GM12874 (cell line): ENCODE measurements around the gene RFNG.

Source experiments
- CTCF ChIP-seq: IDR thresholded peaks from 2 replicates; pipeline ENCODE4 v1.5.1; 2011; ENCODE audit warnings: low read depth, mild to moderate bottlenecking, control low read depth, low read length, moderate library complexity; ENCODE audit not compliant: insufficient read depth

The RFNG gene

GRCh38 chr17:82007495-82008257, 43.9 kb downstream of the RFNG start:
- TF ChIP-seq CTCF = no peak

GRCh38 chr17:82007228-82007494, 44.5 kb downstream of the RFNG start:
- no peak for TF ChIP-seq CTCF

- no peak for TF ChIP-seq CTCF
Observed at GRCh38 chr17:82006468-82007227, 45.0 kb downstream of the RFNG start.

GRCh38 chr17:82005701-82006348, 45.8 kb downstream of the RFNG start:
- no peak for TF ChIP-seq CTCF

DNA sequence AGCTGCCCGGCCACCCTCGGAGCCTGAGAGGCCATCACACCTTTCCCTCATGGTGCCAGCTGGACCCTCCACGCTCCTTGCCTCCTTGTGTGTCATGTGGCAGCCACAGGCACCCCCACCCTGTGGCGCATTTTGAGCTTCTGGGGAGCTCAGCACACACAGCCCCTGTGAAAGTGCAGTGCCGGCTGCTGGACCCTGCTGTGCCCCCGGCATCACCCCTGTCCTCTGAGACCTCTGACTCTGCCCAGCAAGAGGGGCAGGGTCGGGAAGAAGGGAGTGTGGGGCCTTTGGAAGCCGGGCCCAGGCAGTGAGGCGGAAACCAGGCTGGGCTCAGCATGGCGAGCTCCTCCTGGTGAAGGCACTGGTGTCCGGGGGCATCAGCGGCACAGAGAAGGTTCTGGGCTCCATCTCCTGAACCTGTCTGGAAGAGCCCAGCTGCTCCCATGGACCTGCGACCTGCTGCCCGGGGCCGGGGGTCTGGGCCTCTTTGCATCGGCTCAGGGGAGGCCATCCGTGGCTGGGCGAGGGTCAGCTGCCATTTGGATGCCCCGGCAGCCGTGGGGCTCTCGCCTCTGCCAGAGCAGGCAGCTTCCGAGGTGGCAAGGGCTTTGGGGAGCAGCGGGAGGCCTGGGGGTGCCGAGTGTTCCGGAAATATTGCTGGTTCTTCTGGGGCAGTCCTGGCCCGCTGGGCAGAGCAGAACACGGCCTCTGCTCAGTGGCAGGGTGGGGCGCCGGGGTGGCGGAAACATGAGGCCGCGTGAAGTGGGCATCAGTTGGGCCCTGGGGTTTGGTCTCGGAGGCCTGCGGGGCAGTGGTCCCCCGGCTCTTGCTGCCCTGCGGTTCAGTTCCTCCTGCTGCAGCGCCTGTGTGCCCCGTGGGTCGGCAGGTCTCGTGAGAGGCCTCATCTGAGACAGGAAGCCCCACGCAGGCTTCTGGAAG, 46.8 kb downstream of the RFNG start:
- TF ChIP-seq CTCF = no peak

- TF ChIP-seq CTCF = no peak
Observed at GRCh38 chr17:82003411-82004381, 47.9 kb downstream of the RFNG start.
